ENCODE measurements around the gene RANGAP1.

- TF ChIP-seq CTCF (IDR thresholded peaks at IDR 0.05; ENCODE audit: borderline replicate concordance, extremely low read depth, low read length, poor library complexity, severe bottlenecking), result no peak
- TF ChIP-seq EZH2 (IDR thresholded peaks at IDR 0.05; ENCODE audit: borderline replicate concordance, low read depth, low read length, severe bottlenecking), result no peak
These were observed 46.4 kb upstream of the RANGAP1 start for GRCh38 chr22:41332217-41332939.

Data from DND-41 (cell line).